GM12873 (cell line): Measurements from ENCODE around the gene GSTCD.

Experiments
- CTCF ChIP-seq: IDR thresholded peaks from 2 replicates; pipeline ENCODE4 v1.5.1; 2012; ENCODE audit warnings: low read depth, mild to moderate bottlenecking, moderate library complexity, low read length, control low read depth; ENCODE audit not compliant: insufficient read depth; ENCODE audit errors: missing control alignments

GSTCD gene

GRCh38 chr4:105674011-105674410 lies 34.6 kb upstream of the GSTCD start:
- no peak for TF ChIP-seq CTCF

GRCh38 chr4:105677709-105678108 lies 30.9 kb upstream of the GSTCD start:
- TF ChIP-seq CTCF: no peak

- TF ChIP-seq CTCF: no peak
Measured at GRCh38 chr4:105679186-105679585, 29.4 kb upstream of the GSTCD start.

GRCh38 chr4:105683038-105683437 lies 25.5 kb upstream of the GSTCD start:
- TF ChIP-seq CTCF: no peak

- TF ChIP-seq CTCF: no peak
Measured at GRCh38 chr4:105686571-105686970, 22.0 kb upstream of the GSTCD start.

GRCh38 chr4:105698607-105699006 lies 10.0 kb upstream of the GSTCD start:
- no peak for TF ChIP-seq CTCF

- TF ChIP-seq CTCF: no peak
Measured at GRCh38 chr4:105707782-105708180, 803 bp upstream of the GSTCD start.

GRCh38 chr4:105709081-105709450 lies 482 bp downstream of the GSTCD start:
- TF ChIP-seq CTCF: no peak
